Pancreas (tissue), 10 donors: ENCODE measurements around the gene ZNF628. TPM values are rescaled to one million over a fixed set of nuclear protein-coding genes. Genes with fewer than 3 reads are reported as not detected.

Experiments
- ATAC-seq, 4 donors: fragments of 200-7000 bp; cut with Tn5 transposase; one replicate each; pipeline versions ENCODE4 v1.8.0 to v1.9.1; 2020; ENCODE audit warnings: mild to moderate bottlenecking in 4 of 4, moderate library complexity in 4 of 4
- DNase-seq, 6 donors: peaks; one replicate each; pipeline ENCODE4 v3.0.0-alpha.2; 2020
- FAIRE-seq: peaks from 2 replicates; lab custom pipeline; 2012; peaks lifted over from hg19 to GRCh38; lab: Jason Lieb, UNC
- H3K27ac ChIP-seq, 4 donors: fragments of 200-600 bp; sonication (generic); 1 replicate in 3 of 4; 2 replicates in 1 of 4; pipeline versions ENCODE4 v1.5.0 to v1.8.0; 2020
- H3K27me3 ChIP-seq, 4 donors: fragments of 200-600 bp; one replicate each; pipeline ENCODE4 v1.8.0; 2021
- H3K36me3 ChIP-seq, 3 donors: fragments of 200-600 bp; sonication (generic) in 1 of 3; one replicate each; pipeline versions ENCODE4 v1.5.0 to v1.8.0; 2020 to 2021
- H3K4me1 ChIP-seq, 3 donors: fragments of 200-600 bp; one replicate each; pipeline ENCODE4 v1.8.0; 2021
- H3K4me3 ChIP-seq, 4 donors: fragments of 200-600 bp; sonication (generic) in 2 of 4; one replicate each; pipeline versions ENCODE4 v1.5.0 to v1.8.0; 2020 to 2021
- H3K9me3 ChIP-seq, 4 donors: fragments of 200-600 bp; one replicate each; pipeline ENCODE4 v1.8.0; 2021
- CTCF ChIP-seq, 4 donors: fragments of 200-600 bp; sonication (generic) in 3 of 4; IDR thresholded peaks; one replicate each; pipeline versions ENCODE4 v1.5.0 to v1.8.0; 2021; ENCODE audit warnings: antibody characterized with exemption in 4 of 4
- WGBS, 2 donors: extraction: QIAGEN DNeasy Blood & Tissue Kit; methylation state at CpG; one replicate each; pipeline ENCODE4 v1.1.7; 2013; 5-methylcytosine and 5-hydroxymethylcytosine counted together
- intact Hi-C, 3 donors: fragments of 100-400 bp; cut with DNase I; formaldehyde crosslinking; loops; one replicate each; pipeline versions ENCODE4 v1.11.1 to v1.14.2; 2022
- polyA plus RNA-seq, 2 donors: library from polyadenylated mRNA; stranded (reverse); fragments of 200-250 nt; gene quantifications; one replicate each; pipeline ENCODE4 v1.2.3, GENCODE V29; 2013
- total RNA-seq, 6 donors: library from RNA; stranded (reverse); fragmentation: NEBNext Ultra II Directional in 4 of 6; extraction: Animal tissue kit (Norgen Biotek cat#: 25700) in 4 of 6; gene quantifications; one replicate each; pipeline versions ENCODE4 v1.2.1 to v1.2.4, GENCODE V29; 2021 to 2023
- donor health status: healthy with polysubstance abuse.
- donor health status: DM: no; HTN: no; CAD: no; lungs with moderate emphysema.
- donor health status: DM: no; HTN: no; CAD: no.
- donor health status: control.
- donor health status: control.
- donor health status: Bipolar disorder and iron deficiency.
- donor health status: DM: yes; HTN: yes; CAD: no.
- donor health status: DM: no; HTN: no; CAD: no.
- donor health status: DM: no; HTN: no; CAD: no.
- donor health status: DM: yes; HTN: yes; CAD: no.

Gene ZNF628
- total and polyA plus RNA-seq, 8 donors: 2.6 to 7.8 (median 4.1) TPM

DNA sequence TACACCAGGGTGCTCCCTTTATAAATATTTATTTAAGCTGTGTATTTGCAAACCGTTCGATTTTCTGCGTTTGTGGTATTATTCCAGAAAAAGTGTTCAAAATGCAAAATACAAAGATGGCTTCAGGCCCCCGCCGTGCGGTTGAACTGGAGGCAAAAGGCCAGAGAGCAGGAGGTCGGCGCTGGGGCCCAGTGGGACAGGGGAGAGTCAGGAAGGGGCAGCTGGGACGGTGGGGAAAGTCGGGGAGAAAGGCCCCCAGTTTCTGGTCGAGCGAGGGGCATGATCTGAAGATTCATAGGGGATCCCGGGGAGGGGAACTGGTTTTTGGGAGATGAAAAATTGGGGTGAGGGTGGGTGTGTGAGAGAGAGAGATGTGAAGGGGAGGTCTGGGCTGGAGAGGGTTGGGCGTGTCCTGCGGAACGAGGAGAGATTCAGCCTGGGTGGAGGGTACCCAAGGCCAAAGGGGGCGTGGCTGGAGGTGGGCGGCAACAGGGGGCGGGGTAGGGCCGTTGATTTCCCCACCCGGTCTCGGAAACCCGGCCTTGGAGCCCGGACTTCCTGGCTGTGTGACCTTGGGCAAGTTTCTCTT, 15.7 kb upstream of the ZNF628 start:
- intact Hi-C loops: no loop called here
- ATAC-seq (peak; percentile 59 to 74 (median 68)), FAIRE-seq (no peak), DNase-seq (peak; percentile 84 to 89 (median 84))
- Histone ChIP-seq H3K9me3 (no peaks in the 10 kb centered on the region), H3K27ac (peak overlapping the region; percentile 86 to 93 (median 90)), H3K27me3 (no peaks in the 10 kb centered on the region), H3K4me1 (peaks cover 0 to 7% (median 5%) of the 10 kb centered on the region in 3 donors), H3K36me3 (no peaks in the 10 kb centered on the region), H3K4me3 (peak overlapping the region; percentile 61 to 72 (median 64))
- 1 to 3% methylated on average over 23 to 24 of the region's 24 CpGs for WGBS, 2 donors
- TF ChIP-seq CTCF (IDR thresholded peaks at IDR 0.05): no peak

DNA sequence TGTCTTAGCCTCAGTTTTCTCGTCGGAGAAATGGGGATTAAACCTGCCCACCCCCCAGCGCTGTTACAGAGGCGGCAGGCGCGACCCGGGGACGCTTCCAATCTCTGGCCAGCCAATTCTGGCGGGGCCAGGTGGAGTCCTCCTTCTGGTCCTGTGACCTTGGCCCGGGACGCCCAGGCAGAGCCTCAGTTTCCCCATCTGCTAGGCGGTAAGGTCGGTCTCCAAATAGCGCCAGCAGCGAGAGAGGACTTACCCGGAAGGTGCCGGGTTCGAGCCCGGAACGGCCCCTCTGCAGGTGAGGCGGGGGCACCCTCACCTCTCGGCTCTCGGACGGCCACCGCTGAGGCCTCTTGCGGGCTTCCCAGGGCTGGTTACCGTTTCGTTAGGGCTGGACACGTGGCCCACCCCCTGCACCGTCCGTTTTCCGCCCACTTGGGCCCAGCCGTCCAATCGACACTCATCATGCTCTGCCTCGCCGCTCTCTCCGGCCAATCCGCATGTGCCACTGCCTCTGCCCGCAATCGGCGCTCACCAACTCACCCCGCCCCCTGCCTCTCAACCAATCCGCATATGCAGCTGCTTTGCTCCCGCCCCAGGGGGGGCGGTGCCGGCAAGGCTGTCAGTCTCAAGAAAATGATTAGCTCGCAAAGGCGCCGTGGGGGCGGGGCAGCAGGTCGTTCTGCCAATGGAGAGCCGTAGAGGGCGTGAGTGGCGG, 15.0 kb upstream of the ZNF628 start, which contains the start of gene ISOC2:
TSS of gene ISOC2 (minus strand) at position 384 of the 715 bp plus-strand sequence. CDS start 5,156 bp downstream, outside the sequence.
- no peak for TF ChIP-seq CTCF (IDR thresholded peaks at IDR 0.05)
- H3K4me3 ChIP-seq: peak within 1 kb of the TSS; percentile 61 to 72 (median 64)
- WGBS, 2 donors: 0 to 1% methylated on average over 51 to 54 of the region's 54 CpGs
- H3K4me1 ChIP-seq: peaks cover 0 to 7% (median 5%) of the 10 kb centered on the region in 3 donors
- ATAC-seq (peak; percentile 92 to 97 (median 94)), DNase-seq (peak; percentile 99 to 100 (median 100)), FAIRE-seq (peak; percentile 98)
- H3K27ac ChIP-seq: peak within 1 kb of the TSS; percentile 86 to 93 (median 90)
- intact Hi-C loops: no loop called here
- H3K36me3 ChIP-seq: no peaks in the 10 kb centered on the region
- no peaks in the 10 kb centered on the region for H3K9me3 ChIP-seq
- H3K27me3 ChIP-seq: no peaks in the 10 kb centered on the region

DNA sequence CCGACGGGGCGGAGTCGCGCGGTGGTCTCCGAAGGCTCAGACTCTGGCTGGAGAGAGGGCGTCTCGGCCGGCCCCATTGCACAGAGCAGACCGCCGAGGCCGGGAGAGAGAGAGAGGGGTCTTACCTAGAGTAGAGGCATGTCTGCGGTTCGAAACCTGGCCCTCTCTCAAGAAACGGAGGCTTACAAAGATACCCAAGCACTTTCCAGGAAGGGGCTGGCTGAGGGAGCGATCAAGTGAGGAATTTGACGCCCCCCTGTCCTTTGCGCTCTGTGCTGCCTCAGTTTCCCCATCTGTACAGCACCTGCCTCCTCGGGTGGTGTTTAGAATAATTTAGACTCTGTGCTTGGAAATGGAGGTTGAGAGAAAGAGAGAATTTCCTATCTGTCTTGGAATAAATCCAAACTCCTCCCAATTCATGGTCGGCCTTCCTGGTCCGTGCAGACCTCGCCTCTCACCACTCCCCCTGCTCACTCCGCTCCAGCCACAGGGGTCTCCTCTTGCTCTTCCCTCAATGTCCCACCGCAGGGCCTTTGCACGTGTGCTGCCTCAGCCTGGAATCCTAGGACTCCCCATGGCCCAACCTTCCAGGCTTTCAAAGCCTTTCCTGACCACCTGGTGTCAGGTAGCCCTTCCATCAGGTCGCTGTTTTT, 14.3 kb upstream of the ZNF628 start:
- FAIRE-seq: no peak
- no peaks in the 10 kb centered on the region for H3K36me3 ChIP-seq
- TF ChIP-seq CTCF (IDR thresholded peaks at IDR 0.05): no peak
- H3K27ac ChIP-seq: peak overlapping the region; percentile 43 to 80 (median 74)
- H3K4me1 ChIP-seq: peaks cover 0 to 7% (median 5%) of the 10 kb centered on the region in 3 donors
- peak in 3 of 6 donors; percentile 31 to 61 (median 45) for DNase-seq
- ATAC-seq: peak in 1 of 4 donors; percentile 6
- H3K27me3 ChIP-seq: no peaks in the 10 kb centered on the region
- peak overlapping the region; percentile 29 to 72 (median 50) for H3K4me3 ChIP-seq
- H3K9me3 ChIP-seq: no peaks in the 10 kb centered on the region
- WGBS, 2 donors: 11 to 12% methylated on average over 24 to 27 of the region's 27 CpGs
- intact Hi-C loops: no loop called here

- intact Hi-C loops: no loop called here
- no peak overlapping the region for H3K27ac ChIP-seq
- no peaks in the 10 kb centered on the region for H3K9me3 ChIP-seq
- 78 to 81% methylated on average over 11 of the region's 11 CpGs for WGBS, 2 donors
- no peak for ATAC-seq
- no peak for FAIRE-seq
- H3K27me3 ChIP-seq: no peaks in the 10 kb centered on the region
- TF ChIP-seq CTCF (IDR thresholded peaks at IDR 0.05): no peak
- H3K36me3 ChIP-seq: no peaks in the 10 kb centered on the region
- H3K4me1 ChIP-seq: peaks cover 0 to 7% (median 5%) of the 10 kb centered on the region in 3 donors
- H3K4me3 ChIP-seq: no peak overlapping the region
- peak in 1 of 6 donors; percentile 23 for DNase-seq
Measured at GRCh38 chr19:55462722-55463121, 13.7 kb upstream of the ZNF628 start.
